AG04449 (cell line): Measurements from ENCODE around the gene ACTR1B.

Experiments
- CTCF ChIA-PET: fragments of 350-600 bp; formaldehyde crosslinking; extraction: SDS; loops from one replicate; lab custom pipeline; 2021; ENCODE audit warnings: antibody characterized with exemption; lab: Yijun Ruan, JAX
- POLR2A ChIA-PET: fragments of 400-600, 350-600 bp; formaldehyde crosslinking; extraction: SDS; loops from one replicate; lab custom pipeline; 2020; ENCODE audit warnings: antibody characterized with exemption, inconsistent platforms; lab: Yijun Ruan, JAX
- DNase-seq: peaks from one replicate; pipeline ENCODE4 v3.0.0-alpha.2; 2010; ENCODE audit warnings: low read depth, low spot score
- H3K4me3 ChIP-seq: 2 replicates; pipeline ENCODE4 v1.5.1; 2011; ENCODE audit warnings: low read depth, mild to moderate bottlenecking, control low read depth, low read length
- TF ChIP-seq, protein P1 (sequence below): IDR thresholded peaks from one replicate; pipeline ENCODE4 v1.5.1; 2011; ENCODE audit warnings: mild to moderate bottlenecking, moderate library complexity, low read length, control low read depth, inconsistent platforms; ENCODE audit not compliant: insufficient read depth; ENCODE audit errors: missing control alignments

The ACTR1B gene

GRCh38 chr2:97671526-97671925, 7.7 kb upstream of the ACTR1B start:
- DNase-seq, result no peak
- ChIA-PET CTCF (no interaction called here), POLR2A (no interaction called here)
- H3K4me3 ChIP-seq, result no peak overlapping the region
- TF ChIP-seq, protein P1, sequence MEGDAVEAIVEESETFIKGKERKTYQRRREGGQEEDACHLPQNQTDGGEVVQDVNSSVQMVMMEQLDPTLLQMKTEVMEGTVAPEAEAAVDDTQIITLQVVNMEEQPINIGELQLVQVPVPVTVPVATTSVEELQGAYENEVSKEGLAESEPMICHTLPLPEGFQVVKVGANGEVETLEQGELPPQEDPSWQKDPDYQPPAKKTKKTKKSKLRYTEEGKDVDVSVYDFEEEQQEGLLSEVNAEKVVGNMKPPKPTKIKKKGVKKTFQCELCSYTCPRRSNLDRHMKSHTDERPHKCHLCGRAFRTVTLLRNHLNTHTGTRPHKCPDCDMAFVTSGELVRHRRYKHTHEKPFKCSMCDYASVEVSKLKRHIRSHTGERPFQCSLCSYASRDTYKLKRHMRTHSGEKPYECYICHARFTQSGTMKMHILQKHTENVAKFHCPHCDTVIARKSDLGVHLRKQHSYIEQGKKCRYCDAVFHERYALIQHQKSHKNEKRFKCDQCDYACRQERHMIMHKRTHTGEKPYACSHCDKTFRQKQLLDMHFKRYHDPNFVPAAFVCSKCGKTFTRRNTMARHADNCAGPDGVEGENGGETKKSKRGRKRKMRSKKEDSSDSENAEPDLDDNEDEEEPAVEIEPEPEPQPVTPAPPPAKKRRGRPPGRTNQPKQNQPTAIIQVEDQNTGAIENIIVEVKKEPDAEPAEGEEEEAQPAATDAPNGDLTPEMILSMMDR, result no peak

GRCh38 chr2:97670471-97670870, 6.6 kb upstream of the ACTR1B start:
- ChIA-PET POLR2A (no interaction called here), CTCF (interaction anchor here (1.2 to 1.6 kb wide), 2 partner anchors 29 to 80 kb away, joined by 5 to 8 read pairs; no protein-coding TSS in a partner anchor)
- DNase-seq, result no peak
- no peak overlapping the region for H3K4me3 ChIP-seq
- TF ChIP-seq, protein P1, result no peak

GRCh38 chr2:97669448-97669847, 5.6 kb upstream of the ACTR1B start, which contains the start of gene C2orf92:
Gene C2orf92 (plus strand): TSS chr2:97669713. CDS start chr2:97669789, 76 bp downstream.
- CTCF ChIA-PET, result interaction anchor here (1.2 to 1.6 kb wide), 2 partner anchors 30 to 79 kb away, joined by 5 to 8 read pairs; no protein-coding TSS in a partner anchor
- H3K4me3 ChIP-seq, result no peak within 1 kb of the TSS
- DNase-seq, result no peak
- TF ChIP-seq, protein P1, result no peak
- POLR2A ChIA-PET, result no interaction called here

DNA sequence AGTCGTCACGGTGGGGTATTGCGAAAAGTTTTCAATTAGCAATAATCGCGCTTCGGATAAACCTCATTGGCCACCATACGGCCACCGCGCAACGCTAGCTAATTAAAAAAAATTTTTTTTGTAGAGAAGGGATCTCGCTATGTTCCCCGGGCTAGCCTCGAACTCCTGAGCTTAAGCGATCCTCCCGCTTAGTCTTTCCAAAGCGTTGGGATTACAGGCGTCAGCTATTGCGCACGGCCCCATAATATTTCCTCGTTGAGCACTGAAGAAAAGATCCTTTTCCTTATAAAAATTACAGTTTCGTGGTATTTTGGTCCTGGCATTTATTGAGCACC, 759 bp upstream of the ACTR1B start:
- DNase-seq, result no peak
- ChIA-PET CTCF (interaction anchor here (0.6 to 7.6 kb wide), 10 partner anchors 8 to 74 kb away, joined by 3 to 87 read pairs (median 7); partner anchors contain the start of gene COX5B), POLR2A (interaction anchor here (1.0 to 2.2 kb wide), 3 partner anchors 8 to 19 kb away, joined by 3 to 22 read pairs (median 4); partner anchors contain the start of gene COX5B)
- TF ChIP-seq, protein P1, result no peak
- peak overlapping the region; percentile 70 for H3K4me3 ChIP-seq

GRCh38 chr2:97663626-97663961, 250 bp downstream of the ACTR1B start:
- CTCF ChIA-PET, result interaction anchor here (1.0 to 7.6 kb wide), 7 partner anchors 9 to 73 kb away, joined by 3 to 87 read pairs (median 12); partner anchors contain the start of gene COX5B
- peak overlapping the region; percentile 70 for H3K4me3 ChIP-seq
- TF ChIP-seq, protein P1, result no peak
- DNase-seq, result no peak
- POLR2A ChIA-PET, result interaction anchor here (1.0 to 2.2 kb wide), 4 partner anchors 15 to 18 kb away, joined by 4 to 23 read pairs (median 14); partner anchors contain the start of gene COX5B

- DNase-seq, result peak; percentile 63
- ChIA-PET POLR2A (interaction anchor here (0.9 to 1.8 kb wide), 4 partner anchors 9 to 17 kb away, joined by 4 to 23 read pairs (median 6); partner anchors contain the start of gene COX5B), CTCF (interaction anchor here (1.0 to 7.6 kb wide), 7 partner anchors 9 to 72 kb away, joined by 5 to 87 read pairs (median 11); partner anchors contain the start of gene COX5B)
- TF ChIP-seq, protein P1, result no peak
- H3K4me3 ChIP-seq, result peak overlapping the region; percentile 70
Measured at GRCh38 chr2:97662895-97663625, 784 bp downstream of the ACTR1B start.
